PC-9 (cell line): ENCODE results near the gene SPR. TPM values are rescaled to one million over a fixed set of nuclear protein-coding genes. Genes with fewer than 3 reads are reported as not detected.

Experiments
- BruUV-seq: library from RNA; stranded (reverse); fragments of 400-500 nt; replicated peaks from 2 replicates; lab custom pipeline; 2021; lab: Mats Ljungman, UMichigan
- CTCF ChIA-PET: fragments of 300-600 bp; sonication (Branson Sonifier 250); formaldehyde crosslinking; loops from one replicate; lab custom pipeline; 2022; ENCODE audit warnings: antibody characterized with exemption; lab: Charles Lee
- POLR2A ChIA-PET: fragments of 300-600 bp; sonication (Branson Sonifier 250); formaldehyde crosslinking; loops from one replicate; lab custom pipeline; 2022; ENCODE audit warnings: antibody characterized with exemption; ENCODE audit not compliant: unreplicated experiment; lab: Charles Lee
- DNase-seq, 2 experiments: peaks; one replicate each; pipeline versions ENCODE4 v3.0.0 to v3.0.0-alpha.2; 2015 to 2022; ENCODE audit warnings: mixed read lengths in 1 of 2
- H2AFZ ChIP-seq: fragments of 200-600 bp; sonication (generic); 2 replicates; pipeline ENCODE4 v1.8.1; 2017; ENCODE audit warnings: antibody characterized with exemption
- H3F3A ChIP-seq: fragments of 200-600 bp; sonication (generic); 2 replicates; pipeline ENCODE4 v1.8.1; 2017; ENCODE audit warnings: antibody characterized with exemption, mild to moderate bottlenecking, low read depth; ENCODE audit not compliant: insufficient read depth
- H3K27ac ChIP-seq: fragments of 200-600 bp; sonication (generic); 2 replicates; pipeline ENCODE4 v1.6.1; 2016; ENCODE audit warnings: mixed run types
- H3K27me3 ChIP-seq: fragments of 200-600 bp; sonication (generic); 2 replicates; pipeline ENCODE4 v1.6.1; 2016; ENCODE audit warnings: low read depth, mixed run types; ENCODE audit not compliant: insufficient read depth
- H3K36me3 ChIP-seq: fragments of 200-600 bp; sonication (generic); 2 replicates; pipeline ENCODE4 v1.6.1; 2016; ENCODE audit warnings: low read depth, mixed run types
- H3K4me1 ChIP-seq: fragments of 200-600 bp; sonication (generic); replicated peaks from 2 replicates; pipeline ENCODE4 v1.6.1; 2016; ENCODE audit warnings: mixed run types; ENCODE audit not compliant: insufficient read depth
- H3K4me2 ChIP-seq: fragments of 200-600 bp; sonication (generic); 2 replicates; pipeline ENCODE4 v1.6.1; 2017; ENCODE audit warnings: mixed run types
- H3K4me3 ChIP-seq: fragments of 200-600 bp; sonication (generic); 2 replicates; pipeline ENCODE4 v1.6.1; 2016; ENCODE audit warnings: mixed run types
- H3K79me2 ChIP-seq: fragments of 200-600 bp; sonication (generic); 2 replicates; pipeline ENCODE4 v1.6.1; 2017; ENCODE audit warnings: low read depth, mixed run types
- H3K9me2 ChIP-seq: fragments of 200-600 bp; sonication (generic); 2 replicates; pipeline ENCODE4 v1.8.1; 2017; ENCODE audit warnings: mild to moderate bottlenecking; ENCODE audit not compliant: insufficient read depth
- H3K9me3 ChIP-seq: fragments of 200-600 bp; sonication (generic); 2 replicates; pipeline ENCODE4 v1.8.1; 2016; ENCODE audit warnings: low read depth; ENCODE audit not compliant: insufficient read depth
- H4K20me1 ChIP-seq: fragments of 200-600 bp; sonication (generic); 2 replicates; pipeline ENCODE4 v1.8.1; 2017; ENCODE audit not compliant: insufficient read depth
- EZH2 ChIP-seq: fragments of 200-600 bp; sonication (generic); IDR thresholded peaks from 2 replicates; pipeline ENCODE4 v1.8.0; 2017; ENCODE audit warnings: antibody characterized with exemption, low read depth
- intact Hi-C: fragments of 100-400 bp; cut with micrococcal nuclease; formaldehyde crosslinking; loops from one replicate; pipeline ENCODE4 v1.10.0; 2022; ENCODE audit not compliant: unreplicated experiment
- total RNA-seq: library from RNA; stranded (reverse); gene quantifications from 2 replicates; pipeline ENCODE4 v1.2.3, GENCODE V29; 2021
- TF ChIP-seq, protein P1 (sequence below): fragments of 200-600 bp; sonication (generic); conservative IDR thresholded peaks from 2 replicates; pipeline ENCODE4 v1.6.1; 2017; ENCODE audit warnings: mixed run types, antibody characterized with exemption, mild to moderate bottlenecking, moderate library complexity

SPR gene
- total RNA-seq, 1 experiment from 2014 or later = 33.6 TPM

DNA sequence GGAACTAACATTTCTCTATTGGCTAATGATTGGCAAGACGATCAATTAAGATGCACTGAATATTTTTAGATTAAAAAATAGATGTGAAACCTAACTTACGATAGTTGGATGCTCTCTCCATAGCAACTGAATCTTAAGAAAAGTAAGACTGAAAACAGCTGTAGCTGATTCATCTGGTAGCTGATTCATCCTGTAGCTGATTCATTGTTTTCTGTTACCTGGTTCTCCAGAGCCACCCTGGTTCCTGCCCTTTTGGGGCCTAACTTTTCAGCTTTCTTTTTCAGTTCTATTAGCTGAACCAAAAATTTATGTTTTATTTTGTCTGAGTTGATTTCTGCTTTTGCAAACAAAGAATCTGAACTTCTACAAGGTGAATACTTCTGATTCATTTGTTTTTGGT, 22.7 kb upstream of the SPR start:
- BruUV-seq = no TSS peak
- Histone ChIP-seq H3K79me2 (no peaks in the 10 kb centered on the region), H3K4me3 (no peak overlapping the region), H4K20me1 (no peaks in the 10 kb centered on the region), H3K9me3 (no peaks in the 10 kb centered on the region), H3K36me3 (no peaks in the 10 kb centered on the region), H3F3A (peaks cover 6% of the 10 kb centered on the region; the same call in 1 of the 2 replicates), H3K27ac (no peak overlapping the region), H3K27me3 (no peaks in the 10 kb centered on the region), H2AFZ (no peak overlapping the region), H3K9me2 (no peaks in the 10 kb centered on the region), H3K4me1 (no peaks in the 10 kb centered on the region; the same call in 1 of the 2 replicates), H3K4me2 (no peak overlapping the region)
- intact Hi-C loops = loop anchor here (5.0 to 10.0 kb wide), 3 partner anchors 280 to 1332 kb away; no protein-coding TSS in a partner anchor
- ChIA-PET POLR2A (interaction anchor here (0.7 kb wide), 1 partner anchor 251 kb away, joined by 4 read pairs; no protein-coding TSS in a partner anchor), CTCF (interaction anchor here (0.6 to 0.7 kb wide), 6 partner anchors 23 to 1916 kb away, joined by 3 to 8 read pairs (median 3); partner anchors contain the start of gene SPR)
- peak in 1 of 2 experiments; percentile 75 for DNase-seq
- TF ChIP-seq EZH2 = no peak
- TF ChIP-seq, protein P1, sequence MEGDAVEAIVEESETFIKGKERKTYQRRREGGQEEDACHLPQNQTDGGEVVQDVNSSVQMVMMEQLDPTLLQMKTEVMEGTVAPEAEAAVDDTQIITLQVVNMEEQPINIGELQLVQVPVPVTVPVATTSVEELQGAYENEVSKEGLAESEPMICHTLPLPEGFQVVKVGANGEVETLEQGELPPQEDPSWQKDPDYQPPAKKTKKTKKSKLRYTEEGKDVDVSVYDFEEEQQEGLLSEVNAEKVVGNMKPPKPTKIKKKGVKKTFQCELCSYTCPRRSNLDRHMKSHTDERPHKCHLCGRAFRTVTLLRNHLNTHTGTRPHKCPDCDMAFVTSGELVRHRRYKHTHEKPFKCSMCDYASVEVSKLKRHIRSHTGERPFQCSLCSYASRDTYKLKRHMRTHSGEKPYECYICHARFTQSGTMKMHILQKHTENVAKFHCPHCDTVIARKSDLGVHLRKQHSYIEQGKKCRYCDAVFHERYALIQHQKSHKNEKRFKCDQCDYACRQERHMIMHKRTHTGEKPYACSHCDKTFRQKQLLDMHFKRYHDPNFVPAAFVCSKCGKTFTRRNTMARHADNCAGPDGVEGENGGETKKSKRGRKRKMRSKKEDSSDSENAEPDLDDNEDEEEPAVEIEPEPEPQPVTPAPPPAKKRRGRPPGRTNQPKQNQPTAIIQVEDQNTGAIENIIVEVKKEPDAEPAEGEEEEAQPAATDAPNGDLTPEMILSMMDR = no peak

DNA sequence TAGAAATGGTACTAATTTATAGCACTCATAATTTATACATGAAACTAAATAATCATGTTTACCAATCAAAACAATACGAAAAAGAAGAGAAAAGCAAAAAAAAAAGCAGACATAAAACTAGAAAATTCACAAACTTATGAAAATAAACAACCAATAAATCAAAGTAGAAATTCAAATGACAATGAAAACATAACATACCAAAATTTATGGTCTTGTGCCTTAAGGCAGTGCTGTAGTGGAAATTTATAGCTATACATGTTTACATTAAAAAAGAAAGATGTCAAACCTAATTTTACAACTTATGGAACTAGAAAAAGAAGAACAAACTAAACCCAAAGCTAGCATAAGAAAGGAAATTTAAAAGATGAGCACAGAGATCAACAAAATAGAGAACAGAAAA, 16.1 kb upstream of the SPR start:
- Histone ChIP-seq H3K27ac (no peak overlapping the region), H2AFZ (no peak overlapping the region), H3K4me3 (no peak overlapping the region), H3K27me3 (0 out of 2 replicates have a peak, but pooled peaks cover 7% of the 10 kb centered on the region), H3K9me2 (no peaks in the 10 kb centered on the region), H3K79me2 (no peaks in the 10 kb centered on the region), H3K9me3 (no peaks in the 10 kb centered on the region), H3K4me1 (no peaks in the 10 kb centered on the region), H3K36me3 (no peaks in the 10 kb centered on the region), H3K4me2 (no peak overlapping the region), H3F3A (no peaks in the 10 kb centered on the region), H4K20me1 (no peaks in the 10 kb centered on the region)
- BruUV-seq = no TSS peak
- CTCF ChIA-PET = no interaction called here
- POLR2A ChIA-PET = interaction anchor here (0.7 kb wide), 2 partner anchors 38 to 214 kb away, joined by 4 to 7 read pairs; no protein-coding TSS in a partner anchor
- no peak for DNase-seq
- intact Hi-C loops = no loop called here
- TF ChIP-seq EZH2 = no peak
- TF ChIP-seq, protein P1 = no peak

DNA sequence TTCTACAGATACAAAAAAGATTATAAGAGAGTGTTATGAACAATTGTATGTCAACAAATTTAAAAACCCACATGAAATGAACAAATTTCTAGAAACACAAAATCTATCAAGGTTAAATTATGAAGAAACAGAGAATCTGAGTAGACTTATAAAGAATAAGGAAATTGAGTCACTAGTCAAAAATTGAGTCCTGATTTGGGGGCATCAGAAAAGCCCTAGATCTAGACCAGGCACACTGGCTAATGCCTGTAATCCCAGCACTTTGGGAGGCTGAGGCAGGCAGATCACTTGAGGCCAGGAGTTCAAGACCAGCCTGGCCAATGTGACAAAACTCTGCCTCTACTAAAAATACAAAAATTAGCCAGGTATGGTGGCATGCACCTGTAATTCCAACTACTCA, 15.3 kb upstream of the SPR start:
- BruUV-seq = no TSS peak
- CTCF ChIA-PET = no interaction called here

More for the DNA sequence above, 15.3 kb upstream of the SPR start:
- Histone ChIP-seq H3K36me3 (no peaks in the 10 kb centered on the region), H3K4me2 (no peak overlapping the region), H4K20me1 (no peaks in the 10 kb centered on the region), H3K4me1 (no peaks in the 10 kb centered on the region), H2AFZ (no peak overlapping the region), H3K4me3 (no peak overlapping the region), H3K27me3 (peaks cover 10% of the 10 kb centered on the region; the same call in 1 of the 2 replicates), H3K9me3 (no peaks in the 10 kb centered on the region), H3K9me2 (no peaks in the 10 kb centered on the region), H3F3A (no peaks in the 10 kb centered on the region), H3K27ac (no peak overlapping the region), H3K79me2 (no peaks in the 10 kb centered on the region)
- no peak for DNase-seq
- no peak for TF ChIP-seq EZH2
- TF ChIP-seq, protein P1 = no peak
- intact Hi-C loops = no loop called here
- POLR2A ChIA-PET = interaction anchor here (0.7 kb wide), 1 partner anchor 215 kb away, joined by 7 read pairs; no protein-coding TSS in a partner anchor
